ENCODE results near the gene NTNG2.

Gene NTNG2

DNA sequence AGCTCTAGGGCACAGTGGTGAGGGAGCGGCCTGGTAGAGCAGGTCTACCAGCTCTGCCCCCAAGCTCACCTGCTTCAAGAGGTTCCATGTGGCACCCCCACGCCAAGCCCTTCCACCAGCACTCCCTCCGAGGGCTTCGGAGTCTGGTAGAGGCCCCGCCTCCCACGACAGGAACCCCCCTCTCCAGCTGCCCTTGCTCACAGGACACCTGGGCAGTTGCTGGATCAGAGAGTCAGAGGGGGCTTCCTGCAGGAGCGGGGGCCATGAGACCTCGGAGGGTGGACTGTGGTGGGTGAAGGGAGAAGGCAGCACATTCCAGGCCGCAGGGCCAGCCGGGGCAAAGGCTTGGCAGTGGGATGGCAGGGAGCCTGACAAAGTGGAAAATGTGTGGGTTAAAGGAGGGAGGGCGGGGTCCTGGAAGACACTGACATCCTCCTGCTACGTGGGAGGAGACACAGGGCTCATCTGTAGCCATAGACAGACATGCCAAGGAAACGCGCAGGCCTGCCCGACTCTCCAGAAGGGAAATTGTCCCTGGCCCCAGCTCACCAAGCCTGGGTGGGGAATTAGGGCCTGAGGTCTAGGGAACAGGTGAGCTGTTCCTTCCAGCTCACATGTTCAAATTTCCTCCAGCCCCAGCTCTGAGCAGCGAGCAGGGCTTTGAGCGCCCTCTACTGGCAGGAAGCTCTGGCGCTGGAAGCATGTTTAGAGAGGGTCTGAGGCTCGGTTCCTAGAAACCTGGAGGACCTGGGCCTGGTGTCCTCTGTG lies 74.2 kb downstream of the NTNG2 start:
- TF ChIP-seq EZH2 (IDR thresholded peaks at IDR 0.05) (no peak), FOXP2 (optimal IDR thresholded peaks at IDR 0.05; ENCODE audit: control extremely low read depth, extremely low read length, insufficient read depth) (no peak), POLR2AphosphoS5 (IDR thresholded peaks at IDR 0.05; ENCODE audit: borderline replicate concordance, low read depth, low read length) (no peak)
- no peak overlapping the region for H3K9ac ChIP-seq (ENCODE audit: insufficient read length)
- DNase-seq (ENCODE audit: low read depth, low spot score) = no peak
- no peaks in the 10 kb centered on the region for H3K9me3 ChIP-seq (ENCODE audit: low read depth, low read length)
- H3K4me3 ChIP-seq = no peak overlapping the region
- no peaks in the 10 kb centered on the region for H3K36me3 ChIP-seq (ENCODE audit: insufficient read depth, low read length)
- no peak overlapping the region for H3K27ac ChIP-seq

DNA sequence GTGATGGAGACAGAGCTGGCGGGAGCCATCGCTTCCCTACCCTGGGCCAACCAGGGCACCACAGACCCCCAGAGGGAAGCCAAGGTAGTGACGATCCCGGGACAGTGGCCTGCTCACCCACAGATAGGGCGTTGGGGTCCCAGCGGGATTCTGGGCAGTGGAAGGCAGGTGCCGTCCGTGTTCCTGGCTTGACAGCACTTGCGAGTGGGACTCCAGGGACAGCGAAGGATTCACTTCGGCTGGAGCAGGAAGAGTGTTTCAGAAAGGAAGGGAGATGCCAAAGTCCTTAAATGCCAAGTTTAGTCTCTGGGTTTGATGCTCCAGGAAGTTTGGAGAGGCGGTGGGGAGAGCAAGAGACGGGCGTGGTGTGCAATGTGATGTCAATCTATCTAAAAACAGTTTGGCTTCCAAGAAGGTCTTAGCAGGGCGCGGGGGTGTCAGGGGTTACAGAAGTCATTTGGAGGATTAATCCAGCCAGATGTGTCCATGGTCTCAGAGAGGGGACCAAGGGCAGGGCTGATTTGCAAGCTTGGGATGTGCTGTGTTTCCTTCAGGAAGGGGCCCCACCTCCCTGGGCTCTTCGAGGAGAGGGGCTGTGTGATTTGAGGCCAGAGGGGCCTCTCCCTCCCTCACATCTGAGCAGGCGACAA lies 74.9 kb downstream of the NTNG2 start:
- DNase-seq (ENCODE audit: low read depth, low spot score) = no peak
- TF ChIP-seq POLR2AphosphoS5 (IDR thresholded peaks at IDR 0.05; ENCODE audit: borderline replicate concordance, low read depth, low read length) = no peak
- TF ChIP-seq FOXP2 (optimal IDR thresholded peaks at IDR 0.05; ENCODE audit: control extremely low read depth, extremely low read length, insufficient read depth) = no peak
- no peak for TF ChIP-seq EZH2 (IDR thresholded peaks at IDR 0.05)

DNA sequence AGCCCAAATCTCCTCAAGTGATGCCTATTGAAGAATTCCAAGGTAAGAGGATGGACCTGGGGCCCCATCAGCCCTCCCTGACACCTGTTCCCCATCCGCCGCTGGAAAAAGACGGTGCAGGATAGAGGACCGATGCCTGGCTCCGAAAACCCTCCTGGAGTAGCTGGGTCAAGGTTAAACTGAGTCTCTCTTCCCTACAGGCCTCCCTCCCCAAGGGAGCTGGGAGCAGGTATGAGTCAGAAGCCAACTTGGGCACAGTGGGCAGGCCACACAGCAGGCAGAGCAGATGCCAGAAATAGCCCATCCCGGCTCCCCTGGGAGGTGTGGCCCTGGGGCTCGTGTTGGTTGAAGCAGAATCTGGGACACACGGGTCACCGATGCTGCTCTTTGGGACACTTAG lies 75.6 kb downstream of the NTNG2 start:
- Histone ChIP-seq H3K4me3 (no peak overlapping the region), H3K27ac (no peak overlapping the region), H3K9ac (ENCODE audit: insufficient read length) (no peak overlapping the region), H3K9me3 (ENCODE audit: low read depth, low read length) (no peaks in the 10 kb centered on the region), H3K36me3 (ENCODE audit: insufficient read depth, low read length) (no peaks in the 10 kb centered on the region)
- no peak for DNase-seq (ENCODE audit: low read depth, low spot score)
- TF ChIP-seq FOXP2 (optimal IDR thresholded peaks at IDR 0.05; ENCODE audit: control extremely low read depth, extremely low read length, insufficient read depth) (no peak), EZH2 (IDR thresholded peaks at IDR 0.05) (no peak), POLR2AphosphoS5 (IDR thresholded peaks at IDR 0.05; ENCODE audit: borderline replicate concordance, low read depth, low read length) (no peak)

More for the DNA sequence above, 74.9 kb downstream of the NTNG2 start:
- Histone ChIP-seq H3K4me3 (no peak overlapping the region), H3K27ac (no peak overlapping the region), H3K9ac (ENCODE audit: insufficient read length) (no peak overlapping the region), H3K9me3 (ENCODE audit: low read depth, low read length) (no peaks in the 10 kb centered on the region), H3K36me3 (ENCODE audit: insufficient read depth, low read length) (no peaks in the 10 kb centered on the region)

DNA sequence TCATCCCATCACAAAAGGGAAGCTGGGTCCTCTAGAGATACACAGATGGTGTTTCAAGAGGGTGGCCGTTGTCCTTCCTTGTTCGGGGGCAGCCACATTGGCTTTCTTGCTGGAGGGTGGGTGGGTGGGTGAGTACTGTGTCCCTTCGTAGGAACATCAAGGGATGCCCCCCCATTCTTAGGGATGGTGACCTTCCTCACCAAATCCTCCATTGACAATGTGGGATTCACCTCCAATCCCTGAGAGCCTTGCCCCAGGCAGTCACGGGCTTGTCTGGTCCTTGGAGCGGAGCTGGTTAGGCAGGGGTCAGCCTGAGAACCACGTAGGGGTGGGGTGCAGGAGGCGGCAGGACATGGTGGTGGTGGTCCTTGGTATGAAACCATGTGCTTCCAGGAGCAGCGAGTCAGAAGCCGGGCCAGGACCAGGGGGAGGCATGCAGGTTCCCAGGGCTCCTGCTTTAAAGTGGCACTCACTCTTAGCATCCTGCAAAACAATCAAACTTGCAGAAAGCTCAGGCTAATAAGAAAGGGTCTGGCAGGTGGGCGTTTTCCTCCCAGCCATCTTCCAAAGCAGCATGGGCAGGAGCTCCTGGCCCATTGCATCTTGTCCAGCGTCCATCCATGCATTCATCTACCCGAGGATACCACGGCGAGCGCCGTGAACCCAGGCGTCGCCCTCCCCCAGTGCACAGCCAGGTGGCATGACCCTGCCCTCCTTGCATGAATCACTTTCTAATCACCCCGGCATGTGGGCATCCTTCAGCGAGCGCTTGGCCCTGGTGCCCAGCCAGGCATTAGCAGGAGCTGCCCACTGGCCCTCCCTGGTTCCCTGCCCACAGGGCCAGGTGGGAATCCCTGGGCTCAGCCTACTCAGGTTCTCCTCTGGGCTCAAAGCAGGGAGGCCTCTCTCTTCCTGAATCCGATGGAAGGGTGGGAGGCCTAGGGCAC lies 76.4 kb downstream of the NTNG2 start:
- no peak overlapping the region for H3K9ac ChIP-seq (ENCODE audit: insufficient read length)
- no peaks in the 10 kb centered on the region for H3K36me3 ChIP-seq (ENCODE audit: insufficient read depth, low read length)
- no peak for DNase-seq (ENCODE audit: low read depth, low spot score)
- no peaks in the 10 kb centered on the region for H3K9me3 ChIP-seq (ENCODE audit: low read depth, low read length)
- H3K27ac ChIP-seq = no peak overlapping the region
- no peak for TF ChIP-seq EZH2 (IDR thresholded peaks at IDR 0.05)
- no peak for TF ChIP-seq FOXP2 (optimal IDR thresholded peaks at IDR 0.05; ENCODE audit: control extremely low read depth, extremely low read length, insufficient read depth)
- no peak for TF ChIP-seq POLR2AphosphoS5 (IDR thresholded peaks at IDR 0.05; ENCODE audit: borderline replicate concordance, low read depth, low read length)
- H3K4me3 ChIP-seq = no peak overlapping the region

DNA sequence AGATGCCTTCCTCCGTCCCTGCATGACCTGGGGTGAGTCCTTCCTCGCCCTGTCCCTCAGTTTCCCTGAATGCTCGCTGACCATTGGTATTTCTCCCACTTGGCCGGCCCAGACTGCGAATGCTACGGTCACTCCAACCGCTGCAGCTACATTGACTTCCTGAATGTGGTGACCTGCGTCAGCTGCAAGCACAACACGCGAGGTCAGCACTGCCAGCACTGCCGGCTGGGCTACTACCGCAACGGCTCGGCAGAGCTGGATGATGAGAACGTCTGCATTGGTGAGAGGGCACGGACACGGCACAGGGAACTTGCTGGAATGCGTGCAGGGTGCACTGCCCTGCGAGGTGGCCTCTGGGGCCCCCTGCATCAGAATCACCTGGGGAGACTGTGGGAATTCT lies 77.1 kb downstream of the NTNG2 start:
- DNase-seq (ENCODE audit: low read depth, low spot score) = no peak
- TF ChIP-seq POLR2AphosphoS5 (IDR thresholded peaks at IDR 0.05; ENCODE audit: borderline replicate concordance, low read depth, low read length) (no peak), EZH2 (IDR thresholded peaks at IDR 0.05) (no peak), FOXP2 (optimal IDR thresholded peaks at IDR 0.05; ENCODE audit: control extremely low read depth, extremely low read length, insufficient read depth) (no peak)
- no peak overlapping the region for H3K4me3 ChIP-seq
- no peaks in the 10 kb centered on the region for H3K9me3 ChIP-seq (ENCODE audit: low read depth, low read length)
- H3K9ac ChIP-seq (ENCODE audit: insufficient read length) = no peak overlapping the region
- H3K27ac ChIP-seq = no peak overlapping the region
- H3K36me3 ChIP-seq (ENCODE audit: insufficient read depth, low read length) = no peaks in the 10 kb centered on the region

DNA sequence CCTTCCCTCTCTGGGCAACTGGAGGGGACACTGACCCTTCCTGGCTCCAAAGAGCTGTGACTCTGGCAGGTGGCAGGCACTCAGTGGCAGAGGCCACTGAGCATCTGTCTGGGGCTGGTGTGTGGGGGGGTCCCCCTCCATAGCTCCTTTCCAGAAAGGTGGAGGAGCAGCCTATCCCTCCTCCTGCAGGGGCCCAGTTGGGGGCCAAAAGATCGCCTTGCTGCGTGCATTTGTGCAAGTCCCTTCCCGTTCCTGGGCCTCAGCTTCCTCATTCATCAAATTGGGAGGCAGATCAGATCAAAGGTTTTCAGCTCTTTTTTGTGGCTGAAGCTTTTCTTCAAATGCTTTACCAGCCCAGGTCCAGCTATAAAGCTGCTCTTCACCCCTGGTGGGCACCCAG lies 77.7 kb downstream of the NTNG2 start:
- no peak overlapping the region for H3K9ac ChIP-seq (ENCODE audit: insufficient read length)
- TF ChIP-seq POLR2AphosphoS5 (IDR thresholded peaks at IDR 0.05; ENCODE audit: borderline replicate concordance, low read depth, low read length) = no peak
- TF ChIP-seq FOXP2 (optimal IDR thresholded peaks at IDR 0.05; ENCODE audit: control extremely low read depth, extremely low read length, insufficient read depth) = no peak
- no peak for TF ChIP-seq EZH2 (IDR thresholded peaks at IDR 0.05)
- DNase-seq (ENCODE audit: low read depth, low spot score) = no peak
- no peak overlapping the region for H3K4me3 ChIP-seq
- H3K36me3 ChIP-seq (ENCODE audit: insufficient read depth, low read length) = no peaks in the 10 kb centered on the region
- H3K9me3 ChIP-seq (ENCODE audit: low read depth, low read length) = no peaks in the 10 kb centered on the region
- H3K27ac ChIP-seq = no peak overlapping the region

DNA sequence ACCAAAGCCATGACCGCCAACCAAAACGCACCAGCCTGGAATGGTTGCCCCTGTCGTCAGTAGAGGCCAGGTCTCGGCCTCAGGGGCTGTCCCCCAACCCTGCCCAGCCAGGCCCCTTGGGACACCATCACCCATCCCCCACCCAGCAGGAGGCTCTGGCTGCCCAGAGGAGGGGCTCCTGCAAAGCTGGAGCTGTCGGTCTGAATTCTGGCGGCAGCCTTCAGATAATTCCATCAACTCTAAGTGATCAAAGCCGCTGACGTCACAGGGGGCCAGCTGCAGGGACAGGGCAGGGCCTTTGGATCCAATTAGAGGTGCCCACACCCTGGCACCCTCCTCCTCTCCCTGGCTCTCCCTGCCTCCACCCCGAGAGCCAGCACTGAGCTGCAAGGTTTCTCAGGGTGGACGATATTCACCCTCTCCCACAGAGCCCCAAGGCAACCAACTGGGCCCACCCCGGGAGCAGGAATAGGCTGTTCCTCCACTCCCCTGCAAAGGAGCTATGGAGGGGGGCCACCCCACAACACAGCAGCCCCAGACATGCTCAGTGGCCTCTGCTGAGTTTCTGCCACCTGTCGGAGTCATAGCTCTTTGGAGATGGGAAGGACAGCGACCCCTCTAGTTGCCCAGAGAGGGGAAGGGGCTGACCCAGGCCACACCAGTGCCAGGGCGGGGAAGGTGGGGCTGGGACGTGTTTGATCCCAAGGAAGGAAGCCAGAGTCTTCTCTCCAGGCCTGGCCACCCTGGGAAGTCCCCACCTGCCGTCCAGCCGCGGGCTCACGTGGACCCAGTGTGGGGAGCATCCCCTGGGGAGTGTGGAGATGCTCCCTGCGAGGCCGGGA lies 78.4 kb downstream of the NTNG2 start:
- Histone ChIP-seq H3K27ac (no peak overlapping the region), H3K36me3 (ENCODE audit: insufficient read depth, low read length) (no peaks in the 10 kb centered on the region), H3K9ac (ENCODE audit: insufficient read length) (no peak overlapping the region), H3K9me3 (ENCODE audit: low read depth, low read length) (no peaks in the 10 kb centered on the region), H3K4me3 (peak overlapping the region; percentile 88)
- TF ChIP-seq POLR2AphosphoS5 (IDR thresholded peaks at IDR 0.05; ENCODE audit: borderline replicate concordance, low read depth, low read length) (no peak), FOXP2 (optimal IDR thresholded peaks at IDR 0.05; ENCODE audit: control extremely low read depth, extremely low read length, insufficient read depth) (no peak), EZH2 (IDR thresholded peaks at IDR 0.05) (no peak)
- DNase-seq (ENCODE audit: low read depth, low spot score) = no peak

All from SK-N-MC (cell line).